ENCODE measurements around the gene SRCAP.

SRCAP gene

DNA sequence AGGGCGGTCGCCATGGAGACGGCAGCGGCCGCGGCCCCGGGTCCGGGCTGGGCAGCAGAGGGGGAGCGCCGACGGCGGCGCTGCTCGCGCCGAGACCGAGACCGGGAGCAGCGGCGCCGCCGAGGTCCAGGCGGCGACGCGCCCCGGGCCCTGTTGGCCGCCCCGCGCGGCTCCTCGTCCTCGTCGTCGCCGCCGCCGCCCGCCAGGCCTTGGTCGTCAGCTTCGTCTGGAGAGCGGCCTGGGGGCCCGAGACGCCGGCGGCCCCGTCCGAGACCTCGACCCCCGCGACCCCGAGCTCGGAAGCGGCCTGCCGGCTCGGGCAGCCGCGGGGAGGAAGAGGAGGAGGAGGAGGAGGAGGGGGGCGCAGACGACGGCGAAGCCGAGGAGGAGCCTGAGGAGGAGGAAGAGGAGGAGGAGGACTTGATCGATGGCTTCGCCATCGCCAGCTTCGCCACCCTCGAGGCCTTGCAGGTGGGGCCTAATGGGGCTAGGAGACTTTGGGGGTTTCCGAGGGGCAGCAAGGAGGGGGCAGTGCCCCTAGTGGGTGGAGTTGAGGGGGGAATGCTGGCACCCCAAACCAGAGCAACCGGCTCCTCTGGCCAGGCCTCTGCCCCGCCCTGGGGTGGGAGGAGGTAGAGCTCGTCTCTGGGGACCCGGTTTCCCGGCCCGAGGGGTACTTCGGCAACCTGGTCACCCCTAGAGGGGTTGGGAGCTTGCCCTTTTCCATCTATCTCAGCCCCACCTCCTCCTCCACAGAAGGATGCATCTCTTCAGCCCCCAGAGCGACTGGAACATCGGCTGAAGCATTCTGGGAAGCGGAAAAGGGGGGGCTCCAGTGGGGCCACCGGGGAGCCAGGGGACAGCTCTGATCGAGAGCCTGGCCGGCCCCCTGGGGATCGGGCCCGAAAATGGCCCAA, 39.2 kb upstream of the SRCAP start:
- DNase-seq (ENCODE audit: low read depth), result no peak
- peak overlapping the region; percentile 89 for H3K4me3 ChIP-seq (ENCODE audit: low read depth, low read length)
- TF ChIP-seq, protein P1, sequence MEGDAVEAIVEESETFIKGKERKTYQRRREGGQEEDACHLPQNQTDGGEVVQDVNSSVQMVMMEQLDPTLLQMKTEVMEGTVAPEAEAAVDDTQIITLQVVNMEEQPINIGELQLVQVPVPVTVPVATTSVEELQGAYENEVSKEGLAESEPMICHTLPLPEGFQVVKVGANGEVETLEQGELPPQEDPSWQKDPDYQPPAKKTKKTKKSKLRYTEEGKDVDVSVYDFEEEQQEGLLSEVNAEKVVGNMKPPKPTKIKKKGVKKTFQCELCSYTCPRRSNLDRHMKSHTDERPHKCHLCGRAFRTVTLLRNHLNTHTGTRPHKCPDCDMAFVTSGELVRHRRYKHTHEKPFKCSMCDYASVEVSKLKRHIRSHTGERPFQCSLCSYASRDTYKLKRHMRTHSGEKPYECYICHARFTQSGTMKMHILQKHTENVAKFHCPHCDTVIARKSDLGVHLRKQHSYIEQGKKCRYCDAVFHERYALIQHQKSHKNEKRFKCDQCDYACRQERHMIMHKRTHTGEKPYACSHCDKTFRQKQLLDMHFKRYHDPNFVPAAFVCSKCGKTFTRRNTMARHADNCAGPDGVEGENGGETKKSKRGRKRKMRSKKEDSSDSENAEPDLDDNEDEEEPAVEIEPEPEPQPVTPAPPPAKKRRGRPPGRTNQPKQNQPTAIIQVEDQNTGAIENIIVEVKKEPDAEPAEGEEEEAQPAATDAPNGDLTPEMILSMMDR (IDR thresholded peaks at IDR 0.05; ENCODE audit: control insufficient read depth, extremely low read depth, insufficient read depth), result no peak

DNA sequence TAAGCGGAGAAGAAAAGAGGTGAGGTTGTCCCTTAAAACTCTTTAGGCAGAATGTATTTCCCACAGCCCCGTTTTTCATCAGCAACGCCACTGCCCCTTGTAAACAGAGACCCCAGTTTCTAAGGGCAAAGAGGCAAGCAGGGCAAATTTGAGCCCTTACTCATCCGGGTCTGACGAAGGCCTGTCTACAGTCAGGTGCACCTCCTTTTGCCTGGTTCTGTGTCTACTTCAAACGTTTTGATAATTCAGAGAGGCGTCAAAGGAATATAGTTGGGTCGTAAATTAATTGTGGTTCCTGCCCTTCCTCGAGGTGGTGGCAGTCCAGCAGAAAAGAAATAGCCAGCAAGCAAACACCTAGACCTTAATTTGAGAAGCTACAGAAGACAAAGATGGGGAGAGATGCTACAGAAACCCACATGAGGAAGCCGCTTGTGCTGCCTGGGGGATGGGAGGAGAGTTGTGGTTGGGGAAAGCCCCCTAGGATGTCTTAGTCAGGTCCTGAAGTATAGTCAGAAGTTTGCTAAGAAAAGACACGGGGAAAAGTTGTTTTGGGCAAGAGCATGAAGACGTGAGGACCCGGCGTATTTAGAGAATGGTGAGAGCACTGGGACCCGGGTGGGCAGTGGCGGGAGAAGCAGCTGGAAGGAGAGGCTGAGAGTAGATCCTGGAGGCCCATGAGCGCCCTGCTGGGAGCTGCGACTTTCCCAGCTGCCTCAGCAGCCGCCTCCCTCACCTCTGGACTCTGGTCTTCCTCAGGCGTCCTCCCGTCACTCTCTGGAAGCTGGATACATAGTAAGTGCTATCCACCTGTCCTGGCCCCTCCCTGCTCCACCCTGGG, 38.3 kb upstream of the SRCAP start:
- peak overlapping the region; percentile 89 for H3K4me3 ChIP-seq (ENCODE audit: low read depth, low read length)
- TF ChIP-seq, protein P1 (IDR thresholded peaks at IDR 0.05; ENCODE audit: control insufficient read depth, extremely low read depth, insufficient read depth), result no peak
- no peak for DNase-seq (ENCODE audit: low read depth)

DNA sequence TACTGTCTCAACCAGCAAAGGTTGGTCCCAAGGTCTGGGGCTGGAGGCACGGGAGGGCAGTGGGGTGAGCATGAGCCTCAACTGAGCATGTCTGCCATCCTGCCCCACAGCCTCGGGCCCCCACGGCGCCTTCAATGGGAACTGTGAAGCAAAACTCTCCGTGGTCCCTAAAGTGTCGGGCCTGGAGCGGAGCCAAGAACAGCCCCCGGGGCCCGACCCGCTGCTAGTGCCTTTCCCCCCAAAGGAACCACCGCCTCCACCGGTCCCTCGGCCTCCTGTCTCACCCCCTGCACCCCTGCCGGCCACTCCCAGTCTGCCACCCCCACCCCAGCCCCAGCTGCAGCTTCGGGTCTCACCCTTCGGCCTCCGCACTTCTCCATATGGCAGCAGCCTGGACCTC, 36.5 kb upstream of the SRCAP start:
- TF ChIP-seq, protein P1 (IDR thresholded peaks at IDR 0.05; ENCODE audit: control insufficient read depth, extremely low read depth, insufficient read depth), result no peak
- H3K4me3 ChIP-seq (ENCODE audit: low read depth, low read length), result no peak overlapping the region
- DNase-seq (ENCODE audit: low read depth), result no peak

DNA sequence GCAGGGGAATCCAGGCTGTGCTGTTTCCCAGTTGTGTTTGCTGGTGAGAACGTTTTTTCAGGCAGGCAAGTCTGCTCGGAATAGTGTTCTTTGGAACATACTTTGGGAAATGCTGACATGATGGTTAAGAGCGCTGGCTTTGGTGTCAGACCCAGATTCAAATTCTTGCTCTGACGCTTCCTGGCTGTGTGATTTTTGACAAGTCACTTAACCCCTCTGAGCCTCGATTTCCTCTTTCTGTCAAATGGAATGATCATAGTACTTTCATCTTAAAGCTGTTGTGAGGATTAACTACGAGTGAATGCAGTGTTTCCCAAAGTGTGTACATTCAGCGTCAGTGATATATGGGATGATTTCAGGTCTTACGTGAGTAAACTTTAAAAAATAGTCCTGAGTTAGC, 35.9 kb upstream of the SRCAP start:
- TF ChIP-seq, protein P1 (IDR thresholded peaks at IDR 0.05; ENCODE audit: control insufficient read depth, extremely low read depth, insufficient read depth), result no peak
- no peak for DNase-seq (ENCODE audit: low read depth)
- no peak overlapping the region for H3K4me3 ChIP-seq (ENCODE audit: low read depth, low read length)

DNA sequence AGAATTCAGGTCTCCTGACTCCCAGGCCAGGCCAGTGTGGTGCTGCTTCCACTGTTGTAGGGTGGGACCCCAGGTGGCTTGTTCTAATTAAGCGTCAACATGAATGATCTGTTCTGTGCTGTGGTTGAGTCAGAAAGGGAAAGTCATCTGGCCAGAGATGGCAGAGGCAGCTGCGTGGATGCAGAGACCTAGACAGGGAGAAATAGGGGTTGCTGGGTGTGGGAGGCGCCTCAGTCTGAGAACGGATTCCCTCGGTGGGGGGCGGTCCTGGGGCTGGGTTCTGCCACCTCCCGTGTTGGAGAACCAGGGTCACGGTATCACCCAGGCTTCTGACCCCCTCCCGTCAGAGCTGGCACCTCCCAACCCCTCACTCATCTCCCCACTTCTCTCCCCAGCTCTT, 35.2 kb upstream of the SRCAP start:
- H3K4me3 ChIP-seq (ENCODE audit: low read depth, low read length), result no peak overlapping the region
- TF ChIP-seq, protein P1 (IDR thresholded peaks at IDR 0.05; ENCODE audit: control insufficient read depth, extremely low read depth, insufficient read depth), result no peak
- no peak for DNase-seq (ENCODE audit: low read depth)

DNA sequence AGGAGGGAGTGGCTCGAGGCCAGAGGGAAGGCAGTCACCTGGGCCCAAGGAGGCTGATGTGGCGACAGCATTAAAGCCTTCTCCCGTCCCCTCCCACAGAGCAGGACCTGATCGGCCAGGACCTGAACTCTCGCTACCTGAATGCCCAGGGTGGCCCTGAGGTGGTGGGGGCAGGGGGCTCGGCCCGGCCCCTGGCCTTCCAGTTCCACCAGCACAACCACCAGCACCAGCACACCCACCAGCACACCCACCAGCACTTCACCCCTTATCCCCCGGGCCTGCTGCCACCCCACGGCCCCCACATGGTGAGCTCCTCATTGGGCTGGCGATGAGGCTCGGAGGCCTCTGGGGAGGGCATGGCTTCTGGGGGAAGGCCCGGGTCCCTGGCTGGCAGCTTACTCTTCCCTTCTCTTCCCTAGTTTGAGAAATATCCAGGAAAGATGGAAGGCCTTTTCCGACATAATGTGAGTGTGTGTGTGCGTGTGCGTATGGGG, 34.3 kb upstream of the SRCAP start:
- no peak for DNase-seq (ENCODE audit: low read depth)
- no peak overlapping the region for H3K4me3 ChIP-seq (ENCODE audit: low read depth, low read length)
- TF ChIP-seq, protein P1 (IDR thresholded peaks at IDR 0.05; ENCODE audit: control insufficient read depth, extremely low read depth, insufficient read depth), result no peak

Data from LNCaP clone FGC (cell line).